GM18520 (cell line): ENCODE results near the gene CST9L.

Experiments used
- ATAC-seq: cut with Tn5 transposase; IDR thresholded peaks from one replicate; pipeline ENCODE4 v1.9.1; 2021; ENCODE audit not compliant: unreplicated experiment

CST9L gene, protein sequence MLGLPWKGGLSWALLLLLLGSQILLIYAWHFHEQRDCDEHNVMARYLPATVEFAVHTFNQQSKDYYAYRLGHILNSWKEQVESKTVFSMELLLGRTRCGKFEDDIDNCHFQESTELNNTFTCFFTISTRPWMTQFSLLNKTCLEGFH

DNA sequence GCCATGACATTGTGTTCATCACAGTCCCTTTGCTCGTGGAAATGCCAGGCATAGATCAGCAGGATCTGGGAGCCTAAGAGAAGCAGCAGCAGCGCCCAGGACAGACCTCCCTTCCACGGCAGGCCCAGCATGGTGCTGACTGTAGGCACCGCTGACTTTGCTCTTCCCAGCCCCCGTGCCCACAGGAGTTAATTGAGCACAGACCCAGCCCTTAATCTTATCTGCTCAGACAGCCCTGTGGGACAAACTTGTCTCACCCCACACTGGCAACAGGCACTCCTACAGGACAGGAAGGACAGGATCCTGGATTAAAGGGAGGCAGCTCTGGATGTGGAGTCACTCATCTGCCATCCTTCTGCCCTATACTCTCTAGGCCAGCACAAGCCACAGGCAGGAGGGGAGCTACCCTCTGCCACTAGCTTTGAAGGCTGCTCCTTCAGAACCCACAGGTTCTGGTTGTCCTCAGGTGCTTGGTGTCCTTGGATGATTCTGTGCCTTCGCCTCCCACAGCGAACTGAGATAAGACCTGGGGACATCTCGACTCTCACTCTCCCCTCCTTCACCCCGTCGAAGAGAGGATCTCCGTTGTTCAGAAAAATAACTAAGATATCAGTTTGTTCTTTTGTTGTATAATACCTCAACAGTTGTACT is at the start of gene CST9L:
Gene CST9L, minus strand, starts transcription at position 165 of the 651 bp plus-strand sequence. Its CDS starts 34 bp downstream, at position 131.
- ATAC-seq, result no peak

DNA sequence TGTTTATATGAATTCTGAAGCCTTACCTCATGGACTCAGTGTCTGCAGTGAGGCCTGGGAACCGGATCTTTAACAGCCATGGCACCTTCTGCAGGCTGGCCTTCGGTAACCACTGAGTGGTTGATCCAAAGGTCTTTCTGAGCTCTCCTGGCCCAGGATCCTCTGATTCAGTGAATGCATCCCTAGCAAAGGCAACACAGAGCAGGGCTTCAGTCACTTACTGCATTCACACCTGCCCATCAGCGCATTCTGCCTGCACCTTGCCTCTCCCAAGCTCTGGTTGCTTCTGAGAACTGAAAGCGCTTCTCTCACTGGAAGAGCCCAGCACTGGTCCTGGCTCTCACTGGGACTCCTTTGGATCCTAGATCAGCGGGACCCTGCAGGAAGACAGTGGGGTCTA is 45.9 kb upstream of the CST9L start:
- ATAC-seq, result no peak

DNA sequence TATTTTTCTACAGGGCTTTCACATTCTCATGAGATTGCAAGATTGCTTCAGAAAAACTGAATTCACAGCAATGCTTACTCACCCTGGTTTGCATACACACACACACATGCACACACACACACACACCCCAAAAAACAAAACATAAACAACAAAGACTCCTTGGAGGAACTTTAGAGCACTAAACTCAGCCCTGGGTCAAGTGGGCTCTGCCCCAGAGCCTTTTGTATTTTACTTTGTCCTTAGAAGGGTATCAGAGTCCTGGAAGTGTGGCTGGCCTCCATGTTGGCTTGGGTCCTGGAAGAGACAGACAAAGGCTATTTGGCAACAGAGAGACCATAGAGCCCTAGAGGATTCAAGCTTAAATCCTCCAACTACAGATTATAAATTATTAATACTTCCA is 45.4 kb upstream of the CST9L start:
- ATAC-seq, result no peak

DNA sequence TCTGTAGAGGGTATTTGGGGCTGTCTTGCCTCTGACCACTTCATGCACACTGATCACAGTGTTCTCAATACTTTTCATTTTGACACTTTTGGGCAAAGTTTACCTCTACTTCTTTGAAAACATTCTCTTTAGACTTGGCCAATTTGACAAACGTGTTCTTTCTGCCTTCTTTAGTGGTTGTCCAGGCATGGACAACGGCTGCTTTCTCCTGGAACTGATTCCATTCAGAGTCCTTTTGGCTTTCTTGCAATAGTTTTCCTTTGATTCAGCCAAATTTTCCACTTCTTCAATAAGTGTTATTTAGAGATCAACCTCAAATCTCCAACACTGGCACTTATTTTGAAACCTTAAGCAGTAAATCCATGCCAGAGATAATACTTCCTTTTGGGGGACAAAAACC is 44.1 kb upstream of the CST9L start:
- ATAC-seq, result no peak

DNA sequence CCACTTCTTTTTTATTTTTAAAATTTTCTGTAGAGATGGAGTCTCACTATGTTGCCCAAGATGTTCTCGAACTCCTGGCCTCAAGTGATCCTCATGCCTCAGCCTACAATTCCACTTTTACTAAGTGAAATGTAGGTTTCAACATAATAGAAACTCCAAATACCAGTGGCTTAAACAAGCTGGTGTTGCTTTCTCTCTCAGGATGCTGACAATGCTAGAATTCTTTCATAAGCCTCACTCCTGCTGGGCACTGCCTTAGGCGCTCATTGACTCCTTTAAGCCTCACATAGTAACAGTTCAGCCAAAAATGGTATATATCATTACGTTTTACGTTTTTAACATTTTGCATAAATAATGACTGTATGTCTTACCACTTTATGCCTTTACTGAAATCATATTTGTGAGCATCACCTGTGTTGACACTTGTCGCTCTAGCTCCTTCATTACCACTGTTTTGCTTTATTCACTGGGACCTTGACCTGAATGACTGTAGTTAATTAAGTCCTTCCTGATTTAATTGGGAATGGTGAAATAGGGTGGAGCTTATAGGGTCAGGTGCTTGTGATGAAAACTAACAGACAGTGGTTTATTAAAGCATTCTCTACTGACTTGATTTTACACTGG is 41.3 kb upstream of the CST9L start:
- no peak for ATAC-seq

DNA sequence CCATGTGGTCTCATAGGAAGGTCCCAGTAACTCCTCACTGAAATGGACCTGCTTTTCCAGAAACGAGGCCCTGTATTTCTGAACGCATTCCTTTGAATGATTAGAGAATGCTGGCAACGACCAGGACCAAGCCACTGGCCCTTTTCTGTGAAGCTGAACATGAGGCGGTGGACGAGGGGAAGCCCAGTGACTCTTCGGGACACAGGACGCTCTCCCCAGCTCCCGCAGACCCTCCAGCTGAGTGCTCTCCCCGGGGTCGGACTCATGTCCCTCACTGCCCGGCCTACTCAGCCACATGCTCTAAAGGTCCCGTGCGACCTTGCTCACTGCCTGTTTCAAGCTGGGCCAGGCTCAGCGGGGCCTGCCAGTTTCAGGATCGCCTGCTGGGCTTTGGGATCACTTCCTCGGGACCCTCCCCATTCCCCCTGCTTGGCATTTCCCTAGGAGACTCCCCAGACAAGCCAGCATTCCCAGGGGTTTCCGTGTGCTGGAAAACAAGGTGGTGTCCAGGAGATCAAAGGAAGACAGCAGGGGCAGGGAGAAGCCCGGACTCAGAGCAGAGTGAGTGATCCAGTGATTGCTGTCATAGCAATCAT is 40.1 kb upstream of the CST9L start:
- no peak for ATAC-seq

DNA sequence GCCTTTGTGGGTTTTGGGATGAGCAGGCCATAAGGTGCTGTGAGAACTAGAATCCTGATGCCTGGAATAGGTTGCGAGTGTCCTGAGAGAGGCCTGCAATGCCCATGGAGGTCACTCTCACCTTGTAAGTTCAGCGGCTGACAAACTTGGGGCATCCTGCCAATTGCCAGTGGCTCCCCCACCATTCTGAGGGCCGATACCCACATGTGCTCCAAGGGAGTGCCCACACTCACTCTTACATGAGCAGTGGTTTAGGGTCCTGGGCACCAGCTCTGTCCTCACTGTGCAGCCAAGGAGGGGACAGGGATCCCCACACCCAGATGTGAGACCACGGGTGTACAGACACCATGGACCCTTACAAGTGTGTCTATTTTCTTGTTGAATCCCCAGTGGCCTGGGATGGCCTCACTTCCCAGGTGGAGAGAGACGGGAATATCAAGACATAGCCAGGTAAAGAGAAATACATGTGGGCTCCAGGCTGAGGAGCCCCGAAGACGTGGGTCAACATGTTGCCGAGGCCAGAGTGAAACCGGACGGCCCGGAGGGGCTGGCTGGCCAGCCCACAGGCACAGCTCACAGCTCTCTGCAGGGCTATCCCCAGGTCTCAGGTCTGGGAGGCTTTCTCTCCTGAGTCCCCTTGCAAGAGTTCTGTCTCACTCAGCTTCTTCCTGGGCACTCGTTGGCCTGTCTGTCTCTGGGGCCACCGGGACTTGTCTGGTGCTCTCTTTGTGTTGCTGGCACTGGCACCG is 39.4 kb upstream of the CST9L start:
- ATAC-seq, result no peak

DNA sequence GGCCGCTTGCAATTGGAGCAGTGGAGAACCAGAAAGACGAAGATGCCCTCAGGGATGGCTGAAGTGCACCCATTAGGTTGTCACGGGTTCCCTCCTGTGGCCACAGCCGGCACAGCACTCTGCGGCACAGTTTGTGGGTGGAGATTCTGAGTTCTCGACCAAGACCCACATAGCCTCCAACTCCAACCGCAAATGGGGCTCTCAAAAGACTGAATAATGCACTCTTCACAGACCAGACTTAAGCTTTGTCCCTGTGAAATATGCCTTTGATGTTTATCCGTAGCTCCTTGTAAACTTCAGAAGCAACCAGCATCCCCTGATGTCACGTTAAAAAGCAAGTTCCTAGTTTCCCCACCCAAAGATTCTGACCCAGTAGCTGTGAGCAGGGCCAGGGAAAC is 38.4 kb upstream of the CST9L start:
- peak; percentile 68 for ATAC-seq

DNA sequence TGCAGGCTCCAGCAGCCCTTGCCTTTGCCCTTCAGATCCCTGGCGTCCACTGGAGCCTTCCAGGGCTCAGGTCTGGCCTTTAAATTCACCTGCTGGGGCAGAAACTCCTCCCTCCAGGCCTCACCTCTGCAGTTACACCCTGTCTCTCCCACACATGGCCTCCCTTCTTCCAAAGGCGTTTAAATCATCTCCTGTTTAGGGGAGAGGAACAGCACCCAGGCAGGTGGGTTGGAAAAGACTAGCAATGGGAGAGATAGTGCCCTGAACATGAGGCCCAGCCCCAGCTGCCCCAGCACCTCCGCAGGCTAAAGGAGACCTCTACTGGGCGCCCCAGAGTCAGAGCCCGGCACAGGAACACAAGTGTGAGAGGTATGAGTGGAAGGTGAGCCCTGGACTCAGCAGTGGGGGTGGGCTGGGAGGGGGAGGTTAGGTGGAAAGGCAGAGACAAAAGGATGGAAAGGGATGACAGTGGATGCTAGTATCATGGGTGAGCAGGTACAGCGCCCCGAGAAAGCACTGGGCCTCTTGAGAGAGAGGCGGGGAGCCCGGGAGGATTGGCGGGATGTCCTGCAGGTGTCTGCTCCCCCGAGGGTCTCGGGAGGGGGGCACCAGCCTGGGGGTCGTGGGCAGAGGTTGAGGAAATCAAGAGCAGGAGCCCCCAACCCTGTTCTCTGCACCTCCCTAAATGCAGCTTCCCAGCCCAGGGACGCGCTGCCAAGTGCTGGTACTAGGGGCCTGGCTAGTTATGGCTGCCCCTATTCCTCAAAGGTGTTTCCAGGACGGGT is 37.8 kb upstream of the CST9L start, which contains the start of gene CST9:
Gene CST9, minus strand, starts transcription at position 51 of the 785 bp plus-strand sequence. CDS start 53 bp downstream, outside the sequence.
- no peak for ATAC-seq

DNA sequence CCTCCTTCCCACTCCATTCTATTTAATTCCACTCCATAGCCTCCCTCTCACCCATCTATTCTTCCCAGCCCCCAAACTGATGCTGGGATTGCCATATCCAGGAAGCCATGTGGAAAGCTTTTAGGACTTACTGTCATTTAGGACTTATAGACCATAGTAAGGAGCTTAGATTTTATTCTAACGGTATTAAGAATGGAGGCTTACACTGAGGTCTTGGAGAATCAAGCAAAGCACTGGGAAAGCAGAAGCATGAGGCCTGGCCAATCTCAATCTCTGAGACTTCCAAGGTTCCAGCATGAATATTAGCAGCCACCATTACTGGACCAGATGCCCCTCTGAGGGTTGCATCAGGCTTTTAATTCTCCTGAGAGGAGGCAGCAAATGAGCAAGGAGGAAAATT is 36.0 kb upstream of the CST9L start:
- no peak for ATAC-seq

DNA sequence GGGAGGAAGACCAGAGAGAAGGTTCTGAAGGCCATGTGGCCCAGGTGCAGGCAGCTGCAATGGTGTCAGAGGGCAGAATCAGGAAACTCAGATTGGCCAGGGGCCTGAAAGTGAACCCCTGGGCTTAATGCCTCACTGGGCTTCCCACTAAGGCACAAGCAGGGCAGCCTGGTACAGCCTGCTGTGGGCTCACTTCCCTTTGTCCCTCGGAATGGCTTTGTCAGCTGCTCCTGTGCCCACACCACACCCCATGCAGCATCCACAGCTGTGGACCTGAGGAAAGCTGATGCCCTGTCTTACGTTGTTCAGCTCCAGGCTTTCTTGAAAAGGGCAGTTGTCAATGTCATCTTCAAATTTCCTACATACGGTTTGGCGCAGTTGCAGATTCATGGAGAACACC is 35.0 kb upstream of the CST9L start:
- no peak for ATAC-seq

DNA sequence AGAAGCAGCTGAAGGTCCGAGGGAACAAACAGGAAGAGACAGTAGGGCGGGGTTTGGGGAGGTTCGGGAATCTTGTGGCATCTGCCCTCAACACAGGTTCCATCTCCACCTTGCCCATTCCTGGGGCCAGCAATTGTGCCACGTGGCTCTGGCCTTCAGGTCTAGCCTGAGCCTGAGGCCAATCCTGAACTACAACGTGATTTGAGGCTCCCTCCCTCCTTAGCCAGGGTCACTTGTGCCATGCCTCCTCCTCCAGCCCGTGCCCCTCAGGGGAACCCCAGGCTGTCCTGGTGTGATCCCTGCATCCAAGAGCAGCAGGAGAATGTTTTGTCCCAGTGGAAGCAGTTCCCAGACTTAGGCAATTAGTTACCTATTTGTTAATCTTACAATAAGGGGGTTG is 34.4 kb upstream of the CST9L start:
- no peak for ATAC-seq

DNA sequence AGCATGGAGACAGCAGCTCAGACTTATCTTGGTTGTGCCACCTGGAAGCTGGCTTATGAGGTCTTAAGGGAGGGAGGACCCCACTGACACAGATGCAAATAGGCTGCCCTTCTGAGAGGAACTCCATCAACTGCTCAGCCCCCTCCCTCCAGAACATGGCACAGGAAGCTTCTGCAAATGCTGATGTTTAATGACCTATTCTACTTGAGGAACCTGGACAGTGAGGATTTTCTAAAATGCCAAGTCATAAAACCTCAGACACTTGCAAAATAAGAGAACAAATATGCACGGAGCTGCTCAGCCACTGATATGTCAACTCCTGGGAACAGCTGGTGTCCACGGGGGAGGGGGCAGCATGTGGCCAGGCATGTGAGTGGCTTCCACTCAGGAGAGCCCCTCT is 34.0 kb upstream of the CST9L start:
- ATAC-seq, result no peak

DNA sequence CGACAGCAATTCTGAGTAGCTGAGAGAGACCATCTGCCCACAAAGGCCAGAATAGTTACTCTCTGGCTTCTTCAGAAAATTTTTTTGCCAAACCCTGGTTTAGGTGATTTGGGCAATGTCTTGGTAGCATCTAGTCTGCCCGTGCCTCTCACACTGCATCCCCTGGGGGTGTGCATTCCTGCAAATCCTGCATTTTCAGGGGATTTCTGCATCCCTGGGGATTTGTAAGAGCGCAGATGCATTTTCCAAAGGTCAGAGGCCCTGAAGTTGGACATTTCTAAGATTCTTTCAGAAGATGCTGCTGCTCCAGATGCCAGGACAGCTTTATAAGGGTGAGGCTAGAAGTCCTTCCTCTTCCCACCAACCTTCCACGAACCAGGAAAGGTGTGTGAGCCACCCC is 33.4 kb upstream of the CST9L start:
- no peak for ATAC-seq

DNA sequence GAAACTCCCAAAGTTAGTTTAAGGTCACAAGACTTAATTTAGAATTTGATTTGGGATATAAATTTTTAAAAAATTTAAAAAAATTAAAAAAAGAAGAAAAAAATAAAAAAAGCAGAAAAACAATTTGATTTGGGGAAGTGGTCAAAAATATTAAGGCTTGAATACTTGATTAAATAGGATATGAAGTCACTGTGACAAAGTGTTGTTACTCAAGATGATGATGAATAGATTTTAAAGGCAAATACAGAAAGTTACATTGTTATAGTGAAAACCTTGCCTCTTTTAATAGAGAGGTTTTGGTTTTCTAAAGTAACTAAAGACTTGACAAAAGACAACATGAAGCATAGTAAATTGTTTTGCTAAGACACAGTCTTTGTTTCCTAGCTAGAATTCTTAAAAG is 30.2 kb upstream of the CST9L start:
- no peak for ATAC-seq

DNA sequence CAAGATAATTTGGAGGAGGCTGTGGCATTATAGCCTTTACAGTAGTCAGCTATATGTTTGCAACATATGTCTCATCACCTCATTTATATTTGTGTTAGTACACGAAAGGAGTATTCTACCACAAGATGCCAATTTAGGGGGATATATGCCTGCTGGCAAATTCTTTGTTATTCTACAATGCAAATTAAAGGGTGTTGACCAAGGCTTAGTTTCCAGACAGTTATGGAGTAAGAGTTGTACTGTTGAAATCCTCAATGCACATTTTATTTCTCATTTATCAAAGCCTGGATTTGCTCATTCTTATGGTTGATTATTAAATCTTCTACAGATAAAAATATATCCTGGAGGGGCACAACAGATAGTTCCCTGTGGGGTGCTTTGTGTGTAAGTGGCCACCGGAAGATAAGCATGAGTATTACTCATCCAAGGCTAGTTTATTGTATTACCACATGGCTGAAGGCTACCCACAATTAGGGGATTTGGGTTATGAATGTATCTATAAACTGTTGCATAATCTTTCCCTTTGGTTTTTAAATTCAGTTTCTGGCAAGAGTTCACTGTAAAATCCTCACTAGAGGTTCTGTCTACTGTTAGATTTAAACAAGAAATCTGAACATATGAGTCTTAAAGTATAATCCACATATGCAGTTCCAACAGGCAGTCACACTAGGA is 28.4 kb upstream of the CST9L start:
- no peak for ATAC-seq

DNA sequence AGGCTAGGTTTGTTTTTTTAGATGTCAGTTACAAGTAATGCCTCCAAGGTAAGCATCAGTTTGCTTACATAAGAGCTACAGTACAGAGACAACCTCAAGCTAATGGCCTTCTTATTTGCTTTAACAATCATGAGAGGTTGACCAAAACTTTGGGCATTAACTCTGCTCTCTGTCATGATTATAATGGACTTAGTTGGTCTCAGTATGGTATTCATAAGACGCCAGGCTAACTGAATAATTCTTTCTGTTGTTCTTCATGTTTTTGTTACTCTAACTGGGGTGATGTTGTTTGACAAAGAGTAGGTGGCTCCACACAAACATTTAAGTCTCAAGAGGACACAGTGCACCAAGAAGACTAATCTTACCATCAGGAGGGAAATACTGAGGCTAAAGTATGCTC is 27.7 kb upstream of the CST9L start:
- no peak for ATAC-seq

DNA sequence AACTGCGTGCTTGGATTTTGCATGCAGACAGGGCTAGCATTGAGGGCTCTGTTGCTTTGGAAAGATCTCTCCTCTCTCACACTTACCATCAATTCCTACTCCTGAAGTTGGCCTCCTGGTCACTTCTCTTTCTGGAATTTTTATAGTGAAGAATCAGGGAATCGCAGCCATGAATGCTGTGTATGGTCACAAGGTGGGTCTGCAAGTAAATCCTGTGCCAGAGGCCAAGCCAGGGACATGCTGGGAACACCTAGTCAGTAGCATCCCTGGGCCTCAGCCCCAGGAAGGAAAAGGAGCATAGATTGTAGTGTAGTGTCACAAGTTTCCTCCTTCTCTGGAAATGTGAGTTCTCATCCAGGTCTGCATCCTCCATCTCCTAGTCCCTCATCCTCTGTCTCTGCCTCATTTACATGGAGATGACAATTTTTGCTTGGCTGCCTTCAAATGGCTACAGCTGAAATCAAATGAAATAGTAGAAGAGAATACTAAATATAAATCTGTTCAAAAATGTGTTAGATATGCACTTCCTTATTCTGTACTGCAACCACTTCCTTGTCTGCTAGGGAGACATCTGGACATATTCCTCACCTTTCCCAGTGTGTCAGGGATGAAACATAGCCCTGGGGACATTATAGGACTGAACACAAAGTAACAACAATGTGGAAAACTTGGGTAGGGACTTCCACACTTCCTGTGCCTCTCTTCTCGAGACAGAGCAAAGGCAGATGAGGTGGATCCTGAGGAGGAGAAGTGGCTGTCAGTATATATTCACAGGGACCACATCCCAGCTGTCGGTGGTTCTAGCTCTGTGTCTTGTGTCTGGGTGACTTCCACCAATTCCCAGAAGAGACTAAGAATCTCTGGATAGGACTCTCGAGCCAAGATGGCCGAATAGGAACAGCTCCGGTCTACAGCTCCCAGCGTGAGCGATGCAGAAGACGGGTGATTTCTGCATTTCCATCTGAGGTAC is 20.4 kb upstream of the CST9L start:
- no peak for ATAC-seq

DNA sequence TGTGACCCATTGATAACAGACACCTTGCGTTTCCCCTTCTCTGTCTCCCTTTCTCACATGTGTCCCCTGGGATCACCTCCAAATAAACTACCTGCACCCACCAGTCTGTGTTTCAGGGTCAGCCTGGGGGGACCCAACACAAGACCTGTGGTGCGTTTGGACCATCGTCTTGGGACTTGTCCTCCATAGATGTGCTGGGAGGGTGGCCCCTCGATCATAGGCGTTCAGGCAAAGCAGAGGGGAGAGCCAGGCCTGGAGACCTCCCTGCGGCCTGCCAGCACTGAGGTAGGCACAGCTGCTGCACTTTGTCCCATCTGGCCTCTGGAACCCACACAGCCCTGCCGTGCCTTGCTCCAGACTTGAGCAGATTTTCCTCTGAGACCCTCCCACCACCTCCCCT is 19.3 kb upstream of the CST9L start:
- no peak for ATAC-seq
